Measurements from ENCODE around the gene OBSL1. TPM values are rescaled to one million over a fixed set of nuclear protein-coding genes. Genes with fewer than 3 reads are reported as not detected.

OBSL1 gene
- total and polyA plus RNA-seq, 2 donors (not counting 1 experiment from before 2014, with no cell fraction given) = not detected

DNA sequence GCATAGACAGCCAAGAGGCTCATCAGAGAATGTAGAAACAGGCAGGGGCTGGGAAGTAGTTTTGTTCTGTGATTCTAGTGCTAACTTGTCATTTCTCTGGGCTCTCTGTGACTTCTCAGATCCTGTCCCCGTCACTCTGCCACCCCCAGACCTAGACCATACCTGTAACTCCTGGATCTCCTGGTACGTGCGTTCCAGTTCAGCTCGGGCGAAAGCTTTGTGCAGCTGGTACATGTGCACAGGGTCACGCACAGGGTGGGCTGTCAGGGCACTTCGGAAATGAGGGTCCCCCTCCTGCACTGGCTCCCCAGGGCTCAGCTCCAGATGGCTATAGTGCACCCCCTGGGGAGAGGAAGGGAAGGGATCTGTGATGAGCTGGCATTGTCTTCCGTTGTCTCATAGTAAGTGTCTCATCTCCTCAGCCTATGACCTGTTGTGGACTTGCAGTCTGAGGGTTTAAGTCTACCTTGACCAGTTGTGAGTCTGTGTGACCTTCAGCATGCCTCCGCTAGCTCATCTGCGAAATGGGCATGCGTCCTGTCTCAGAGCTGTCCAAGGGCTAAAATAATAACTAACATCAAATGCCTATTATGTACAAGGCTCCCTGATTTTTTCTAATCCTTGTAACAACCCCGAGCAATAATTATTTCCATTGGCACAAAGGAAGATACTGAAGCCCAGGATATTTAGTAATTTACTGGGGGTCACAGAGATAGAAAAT is 30.4 kb downstream of the OBSL1 start:
- Mint-ChIP-seq H3K9me3 (ENCODE audit: insufficient read depth) (no peaks in the 10 kb centered on the region), H3K27me3 (peaks cover 24% of the 10 kb centered on the region), H3K4me3 (peak overlapping the region; percentile 57), H3K4me1 (peaks cover 24% of the 10 kb centered on the region), H3K27ac (no peak overlapping the region)
- intact Hi-C loops (cut with micrococcal nuclease) = loop anchor here (1.0 kb wide), 1 partner anchor 101 kb away; no protein-coding TSS in a partner anchor
- Histone ChIP-seq H3K4me3 (ENCODE audit: control extremely low read depth in 1 of 5, extremely low read depth in 1 of 5, insufficient read depth in 1 of 5, low read depth in 2 of 5, low read length in 4 of 5) (peak overlapping the region in 1 of 5 experiments; percentile 53), H3K79me2 (ENCODE audit: control insufficient read depth, insufficient read depth, low read length) (no peaks in the 10 kb centered on the region), H3K36me3 (replicated peaks in 1 of 2; ENCODE audit: control extremely low read depth in 1 of 2, control insufficient read depth in 1 of 2, extremely low read depth in 1 of 2, insufficient read depth in 2 of 2, low read length in 1 of 2) (no peaks in the 10 kb centered on the region), H2AFZ (ENCODE audit: insufficient read depth, low read depth, low read length, poor library complexity, severe bottlenecking) (no peak overlapping the region), H3K9me3 (ENCODE audit: control extremely low read depth in 1 of 3, control insufficient read depth in 2 of 3, insufficient read depth in 1 of 3, low read length in 2 of 3) (peaks cover 0 to 22% (median 0%) of the 10 kb centered on the region in 3 donors), H4K20me1 (ENCODE audit: control insufficient read depth, insufficient read depth, low read length, poor library complexity, severe bottlenecking) (no peaks in the 10 kb centered on the region), H3K4me2 (replicated peaks; ENCODE audit: low read depth, low read length, poor library complexity, severe bottlenecking) (peak overlapping the region; percentile 98), H3K27me3 (replicated peaks in 1 of 4; ENCODE audit: control extremely low read depth in 1 of 4, control insufficient read depth in 3 of 4, insufficient read depth in 4 of 4, low read length in 3 of 4) (peaks cover 0 to 85% (median 23%) of the 10 kb centered on the region in 4 experiments), H3K9ac (ENCODE audit: low read length) (no peak overlapping the region), H3K4me1 (ENCODE audit: control insufficient read depth in 2 of 2, insufficient read depth in 2 of 2, low read length in 2 of 2) (peaks cover 29 to 31% of the 10 kb centered on the region in 2 donors), H3K27ac (ENCODE audit: low read length in 2 of 2) (no peak overlapping the region)
- no peak for DNase-seq
- ChIA-PET CTCF (interaction anchor here (0.6 to 3.5 kb wide), 14 partner anchors 9 to 191 kb away, joined by 3 to 29 read pairs (median 3); no protein-coding TSS in a partner anchor), POLR2A (no interaction called here)
- TF ChIP-seq CTCF (IDR thresholded peaks at IDR 0.05) (no peak), EZH2 (IDR thresholded peaks at IDR 0.05; ENCODE audit: borderline replicate concordance, insufficient read depth, low read depth, low read length, poor library complexity, severe bottlenecking) (no peak)
- ATAC-seq (ENCODE audit: low read depth) = no peak
- 89% methylated on average over 7 of the region's 12 CpGs for WGBS (ENCODE audit: insufficient coverage)
